Amniotic epithelial cell (primary cell): ENCODE measurements around the gene HMX1.

ENCODE experiments used
- DNase-seq: peaks from one replicate; pipeline ENCODE4 v3.0.0-alpha.2; 2010; ENCODE audit warnings: low read depth

HMX1 gene

DNA sequence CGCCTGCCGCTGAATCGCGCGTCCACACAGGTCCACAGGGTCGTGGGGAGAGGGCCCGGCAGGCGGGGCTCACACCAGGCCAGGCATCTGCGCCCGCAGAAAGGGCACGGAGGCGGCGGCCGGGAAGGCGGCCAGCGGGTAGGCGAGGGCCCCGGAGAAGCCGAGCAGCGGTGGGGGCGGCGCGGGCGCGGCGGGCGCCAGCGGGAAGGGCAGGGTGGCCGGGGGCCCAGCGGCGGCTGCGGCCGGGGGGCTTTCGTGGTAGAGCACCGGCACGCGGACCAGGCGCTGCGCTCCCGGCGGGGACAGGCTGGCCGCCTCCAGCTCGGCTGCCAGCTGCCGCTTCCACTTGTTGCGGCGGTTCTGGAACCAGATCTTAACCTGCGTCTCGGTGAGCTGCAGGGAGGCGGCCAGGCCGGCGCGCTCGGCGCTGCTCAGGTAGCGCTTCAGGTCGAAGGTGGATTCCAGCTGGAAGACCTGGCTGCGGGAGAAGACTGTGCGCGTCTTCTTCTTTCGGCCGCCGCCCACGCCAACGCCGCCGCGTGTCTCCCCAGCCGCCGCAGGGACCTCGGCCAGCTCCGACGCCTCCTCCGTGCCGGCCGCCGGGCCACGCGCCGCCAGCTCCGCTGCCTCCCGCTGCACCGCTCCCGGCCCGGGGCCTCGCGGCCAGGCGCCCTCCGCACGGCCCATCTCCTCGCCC lies 3.9 kb downstream of the HMX1 start:
- no peak for DNase-seq

DNA sequence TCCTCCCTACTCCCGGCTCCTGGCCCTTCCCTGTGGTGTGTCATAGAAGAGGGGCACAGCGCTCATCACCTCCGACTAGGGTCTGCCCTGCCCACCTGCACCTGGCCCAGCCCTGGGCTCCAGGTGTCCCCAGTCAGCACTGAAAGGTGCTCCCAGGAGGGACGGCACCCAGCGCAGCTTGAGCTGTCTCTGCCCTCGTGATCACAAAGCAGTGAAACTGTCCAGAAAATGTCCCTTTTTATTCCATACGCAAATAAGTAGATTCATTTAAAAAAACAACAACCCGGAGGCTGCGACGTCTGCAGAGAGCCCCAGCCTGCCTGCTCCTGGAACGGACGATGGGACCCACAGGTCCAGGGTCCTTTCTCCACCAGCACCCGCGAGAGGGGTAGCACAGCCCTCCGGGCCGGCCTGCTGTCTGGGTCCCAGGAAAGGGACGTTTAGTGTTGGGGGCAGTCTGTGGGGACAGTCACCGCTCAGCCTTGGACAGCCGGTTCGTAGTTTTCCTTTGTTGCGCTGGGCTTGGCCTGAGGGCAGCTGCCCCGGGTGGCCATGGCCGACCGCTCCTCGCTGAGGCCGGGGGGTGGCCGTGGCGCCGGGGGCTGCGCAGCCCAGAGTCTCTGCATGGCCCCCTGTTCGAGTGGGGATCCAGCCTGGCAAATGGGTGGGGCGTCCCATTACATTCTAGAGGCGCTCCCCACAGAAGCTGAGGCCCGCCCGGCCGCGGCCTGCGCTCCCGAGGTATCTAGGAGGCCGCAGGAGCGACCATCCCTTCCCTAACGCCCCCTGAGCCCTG lies 4.6 kb downstream of the HMX1 start:
- DNase-seq, result no peak

DNA sequence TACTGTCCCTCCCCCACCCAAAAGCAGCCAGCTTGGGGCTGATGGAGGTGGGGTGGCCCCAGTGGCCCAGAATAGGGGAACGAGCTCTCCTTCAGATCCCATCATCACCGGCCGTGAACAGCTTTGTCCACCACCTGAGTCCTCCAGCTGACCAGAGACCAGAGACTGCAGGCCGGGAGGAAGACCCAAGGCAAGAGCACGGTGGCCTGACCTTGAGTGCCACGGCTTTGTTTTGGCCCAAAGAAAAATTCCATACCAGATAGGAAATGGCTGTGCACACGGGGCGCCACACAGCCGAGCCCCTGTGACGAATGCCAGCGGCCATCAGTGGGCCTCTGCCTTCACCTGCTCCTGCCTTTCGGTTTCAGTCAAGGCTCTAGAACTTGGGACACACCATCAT lies 5.2 kb downstream of the HMX1 start:
- DNase-seq, result no peak

DNA sequence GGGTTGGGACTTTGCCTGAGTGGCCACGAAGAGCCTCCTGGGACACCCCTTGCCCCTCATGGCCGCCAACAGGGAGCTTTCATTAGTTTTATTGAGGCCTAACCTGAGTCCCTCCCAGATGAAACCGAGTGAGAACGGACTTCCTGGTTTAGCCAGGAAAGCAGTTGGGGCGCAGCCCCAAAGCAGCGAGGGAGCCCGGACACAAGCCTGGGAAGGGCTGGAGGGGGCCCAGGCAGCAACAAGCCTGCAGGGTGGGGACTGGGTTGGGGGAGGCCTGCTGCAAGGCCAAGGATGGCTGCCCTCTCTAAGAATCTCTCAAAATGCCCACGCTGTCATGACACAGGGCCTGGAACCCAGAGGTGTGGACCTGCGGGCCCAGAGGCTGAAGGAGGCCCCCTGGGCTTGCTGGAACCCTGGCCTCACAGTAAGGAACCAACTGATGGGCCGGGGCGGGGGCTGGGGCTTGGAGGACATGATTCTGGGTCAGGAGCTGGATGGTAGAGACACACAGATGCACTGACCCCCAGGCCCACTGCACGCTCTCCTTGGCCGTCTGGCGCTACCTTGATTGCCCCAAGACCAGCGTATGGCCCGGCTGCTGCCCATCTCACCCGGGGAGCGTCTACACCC lies 5.8 kb downstream of the HMX1 start:
- no peak for DNase-seq

DNA sequence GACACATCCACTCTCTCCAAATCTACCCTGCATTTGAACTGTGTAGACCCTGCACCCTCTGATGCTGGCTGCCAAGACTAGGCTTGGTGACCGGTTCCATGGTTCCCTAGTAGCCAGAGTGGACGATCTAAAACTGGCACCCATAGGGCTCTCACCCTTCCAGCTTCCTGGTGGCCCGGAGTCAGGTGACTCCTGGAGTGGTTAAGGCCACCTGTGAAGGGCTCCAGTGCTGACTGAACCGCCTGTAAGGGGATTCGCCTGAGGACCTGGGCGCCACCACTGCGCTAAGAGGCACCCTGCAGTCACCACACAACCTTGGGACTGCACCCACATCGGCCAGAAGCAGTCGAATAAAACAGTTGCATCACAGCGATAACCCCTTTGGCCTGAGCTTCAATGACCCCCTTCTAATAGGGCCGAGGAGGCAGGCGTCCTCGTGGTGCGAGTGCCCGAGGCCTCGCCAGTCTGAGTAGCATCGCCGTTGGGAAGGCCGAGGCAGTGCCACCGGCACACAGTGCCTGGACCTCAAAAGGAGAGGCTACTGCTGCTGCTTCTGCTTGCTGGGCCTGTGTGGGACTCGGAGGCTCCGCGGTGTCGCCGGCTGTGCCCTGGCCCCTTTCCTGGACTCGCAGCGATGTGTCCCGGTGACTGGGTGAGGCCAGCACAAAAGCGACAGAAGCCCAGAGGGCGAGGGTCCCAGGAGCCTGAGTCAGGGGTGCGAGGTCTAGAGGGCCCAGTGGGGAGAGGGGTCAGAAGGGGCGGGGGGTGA lies 6.5 kb downstream of the HMX1 start:
- DNase-seq, result no peak

DNA sequence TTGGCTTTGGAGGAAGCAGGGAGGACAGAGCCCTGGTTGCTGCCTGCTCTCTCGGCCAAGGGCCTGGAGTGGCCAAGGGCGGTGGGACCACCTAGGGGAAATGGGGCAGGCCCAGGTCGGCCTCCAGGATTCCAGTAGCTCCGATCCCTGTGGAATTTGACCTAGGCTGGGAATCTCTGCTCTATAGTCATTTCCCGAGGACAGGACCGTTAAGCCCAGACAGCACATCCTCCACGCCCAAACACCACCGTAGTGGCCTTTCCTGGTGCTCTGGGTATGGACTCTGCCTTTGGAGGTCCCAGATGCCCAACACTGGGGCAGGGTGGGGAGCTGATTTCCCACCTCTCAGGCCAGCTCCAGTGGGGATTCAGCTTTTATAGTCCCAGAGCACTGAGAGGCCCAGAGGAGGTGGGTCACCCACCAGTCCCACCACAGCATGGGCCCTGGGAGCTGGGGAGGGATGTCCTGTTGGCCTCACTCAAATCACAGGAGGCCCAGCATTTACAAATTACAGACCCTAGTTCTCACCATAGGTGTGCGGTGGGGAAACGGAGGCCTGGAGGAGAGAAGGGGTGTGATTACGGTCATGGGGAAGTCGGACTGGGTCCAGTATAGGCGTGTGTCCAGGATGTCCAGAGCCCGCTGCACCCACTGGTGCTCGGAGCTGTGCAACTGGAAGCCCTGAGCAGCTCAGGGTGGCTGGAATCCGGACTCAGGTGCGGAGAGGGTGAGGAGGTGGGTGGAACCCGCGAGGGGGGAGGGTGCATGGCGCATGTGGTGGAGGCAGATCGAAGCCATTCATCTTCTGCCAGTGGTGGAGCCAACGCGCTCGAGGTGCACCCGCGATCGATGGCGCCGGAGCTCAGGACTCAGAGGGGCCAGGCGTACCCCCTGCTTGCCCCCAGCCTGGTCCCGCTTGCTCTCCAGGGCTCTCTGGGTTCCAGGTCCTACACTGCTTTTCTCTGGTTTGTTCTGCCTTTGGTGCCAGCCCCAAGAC lies 7.7 kb downstream of the HMX1 start:
- no peak for DNase-seq

DNA sequence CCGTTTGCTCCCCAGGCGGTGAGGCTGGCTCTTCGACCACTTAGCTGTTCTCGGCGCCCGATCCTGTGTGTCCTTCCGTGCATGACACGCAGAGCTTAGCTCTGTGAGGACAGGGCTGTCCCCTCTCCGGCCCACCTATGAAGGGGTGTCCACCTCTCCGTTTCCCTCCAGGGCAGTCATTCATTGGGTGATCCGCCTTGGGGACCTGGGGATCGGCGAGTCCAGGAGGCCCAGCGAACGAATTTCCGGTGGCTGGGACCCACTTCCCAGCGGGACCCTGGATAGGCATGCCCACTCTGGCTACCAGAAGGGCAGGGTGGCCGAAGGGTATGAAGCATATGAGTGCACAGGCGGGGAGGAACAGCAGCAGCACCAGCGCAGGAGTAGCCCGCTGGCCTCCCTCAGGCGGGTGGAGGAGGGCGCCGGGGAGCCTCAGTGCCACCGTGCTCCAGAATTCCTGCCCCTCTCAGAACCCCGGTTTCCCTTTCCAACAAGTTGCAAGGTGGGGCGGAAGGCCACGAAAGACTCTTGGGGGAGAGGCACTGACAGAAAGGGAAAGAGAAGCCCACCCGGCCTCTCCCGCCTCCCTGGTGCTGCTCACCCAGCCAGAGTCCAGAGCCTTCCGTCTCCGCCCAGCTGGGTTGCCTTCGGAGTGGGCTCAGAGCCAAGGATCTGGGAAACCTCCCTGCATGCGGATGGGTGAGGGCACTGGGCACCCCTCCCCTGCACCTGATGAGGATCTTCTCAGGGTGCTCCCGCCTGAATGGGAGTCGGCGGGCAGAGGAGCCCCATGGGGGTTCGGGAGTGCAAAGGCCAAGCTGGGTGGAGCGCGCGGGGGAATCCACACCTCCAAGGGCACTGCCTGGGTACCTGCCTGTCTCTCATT lies 8.6 kb downstream of the HMX1 start:
- DNase-seq, result no peak

DNA sequence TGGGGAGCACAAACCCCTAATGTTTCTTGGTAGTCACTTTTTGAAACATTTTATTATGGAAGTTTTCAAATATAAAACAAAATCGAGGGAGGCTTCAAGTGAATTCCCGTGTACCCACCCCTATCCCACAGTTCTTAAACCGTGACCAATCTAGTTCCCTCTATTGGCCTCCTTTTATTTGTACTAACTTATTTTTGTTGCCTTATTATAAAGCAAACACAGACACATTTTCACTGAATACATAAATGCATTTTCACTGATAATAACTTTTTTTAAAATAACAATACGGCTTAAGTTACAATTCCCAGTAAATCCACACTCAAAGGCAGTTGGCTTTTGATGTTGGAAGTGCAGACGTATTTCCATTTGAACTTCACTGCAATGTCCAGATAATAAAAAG lies 9.3 kb downstream of the HMX1 start:
- DNase-seq, result no peak

DNA sequence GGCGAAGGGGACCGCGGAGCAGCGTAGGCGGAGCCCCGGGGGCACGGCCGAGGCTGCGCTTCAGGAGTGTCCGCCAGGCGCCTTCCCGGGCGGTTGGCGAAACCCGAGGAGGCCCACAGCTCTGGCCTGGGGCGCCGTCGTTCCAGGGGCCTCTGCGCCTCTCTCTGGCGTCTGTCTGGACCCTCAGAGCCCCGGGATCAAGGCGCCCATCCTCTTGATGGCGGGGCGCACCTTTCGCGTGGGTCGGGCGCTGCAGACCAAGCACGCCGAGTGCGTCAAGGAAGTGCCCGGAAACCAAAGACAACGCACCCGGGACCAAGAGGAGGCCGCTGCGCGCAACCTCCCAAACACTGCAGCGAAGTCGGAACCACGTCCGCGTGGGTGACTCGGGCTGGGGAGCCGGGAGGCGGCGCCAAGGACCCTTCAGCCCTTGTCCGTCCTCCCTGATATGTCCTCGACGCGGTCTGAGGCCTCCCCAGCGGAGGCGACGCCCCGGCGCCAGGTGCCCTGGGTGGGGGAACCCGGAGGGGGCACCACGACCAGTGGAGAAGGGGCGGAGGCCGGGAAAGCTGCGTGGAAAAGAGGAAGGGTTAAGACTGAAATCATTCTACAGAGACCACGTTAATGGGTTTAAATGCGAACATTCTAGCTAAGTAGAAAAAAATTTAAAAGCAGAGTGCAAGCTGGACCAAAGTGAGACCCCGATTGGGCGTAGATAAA lies 9.9 kb downstream of the HMX1 start:
- DNase-seq, result no peak

DNA sequence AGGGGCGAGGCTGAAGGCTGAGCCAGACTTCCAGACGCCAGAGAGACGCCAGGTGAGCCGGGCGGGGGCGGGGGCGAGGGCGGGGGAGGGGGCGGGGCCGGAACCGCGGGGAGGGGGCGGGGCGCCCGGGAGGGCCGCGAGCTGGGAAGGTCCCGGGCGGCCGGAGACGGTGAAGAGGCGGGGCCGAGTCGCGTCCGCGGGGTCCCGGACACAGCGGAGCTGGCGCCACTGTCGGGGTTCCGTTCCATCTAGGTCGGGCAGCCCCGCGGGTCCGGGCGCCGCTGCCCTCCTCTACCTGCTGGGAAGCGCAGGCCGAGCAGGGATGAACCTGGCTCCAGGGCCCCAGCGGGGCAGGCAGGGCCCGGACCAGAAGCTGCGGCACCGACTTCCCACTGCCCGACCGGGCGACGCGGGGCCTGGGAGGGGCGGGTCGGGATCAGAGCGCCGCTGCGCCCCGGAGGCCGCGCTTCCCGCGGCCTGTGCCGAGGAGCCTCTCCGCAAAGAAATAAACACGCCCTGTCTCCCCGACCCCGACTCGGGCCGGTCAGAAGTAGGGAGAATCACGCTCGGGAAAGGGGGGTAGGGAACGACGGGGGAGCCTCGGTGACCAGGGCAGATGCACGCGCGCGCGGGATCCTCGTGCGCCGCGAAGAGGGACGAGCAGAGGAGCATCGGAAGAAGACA lies 10.6 kb downstream of the HMX1 start:
- no peak for DNase-seq

DNA sequence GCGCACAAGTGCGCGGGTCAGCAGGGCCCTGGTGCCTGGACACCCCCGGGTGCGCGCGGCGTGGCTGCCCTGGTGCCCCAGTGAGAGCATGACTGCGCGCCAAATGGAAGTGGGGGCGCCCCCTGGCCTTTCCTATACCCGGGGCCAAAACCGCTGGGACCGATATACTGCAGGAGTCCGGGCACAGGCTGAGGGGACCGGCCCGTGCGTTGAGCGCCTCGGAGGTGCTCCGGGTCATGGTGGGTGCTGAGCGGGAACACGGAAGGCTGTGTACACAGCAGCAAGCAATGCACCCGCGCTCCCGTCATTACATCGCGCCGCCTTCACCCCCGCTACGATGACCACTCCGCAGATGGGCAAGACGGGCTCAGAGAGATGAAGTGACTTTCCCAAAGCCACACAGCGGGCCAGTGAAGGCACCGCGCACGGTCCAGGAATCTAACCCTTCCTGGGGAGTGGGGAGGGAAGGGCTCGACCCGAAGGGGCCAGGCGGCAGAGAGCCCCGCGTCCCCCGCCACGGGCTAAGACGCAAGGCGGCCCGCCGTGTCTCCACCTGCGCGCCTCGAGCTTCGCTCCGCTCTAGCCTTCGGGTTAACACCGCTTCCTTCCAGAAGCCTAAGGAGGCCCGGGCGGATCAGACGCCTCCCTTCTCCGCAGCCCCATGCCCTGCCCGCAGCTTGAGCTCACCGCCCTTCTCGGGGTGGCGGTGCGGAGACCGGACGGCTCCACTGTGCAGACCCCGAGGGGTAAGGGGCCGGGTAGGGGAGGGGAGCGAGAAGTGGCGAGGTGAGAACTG lies 11.3 kb downstream of the HMX1 start:
- DNase-seq, result no peak

DNA sequence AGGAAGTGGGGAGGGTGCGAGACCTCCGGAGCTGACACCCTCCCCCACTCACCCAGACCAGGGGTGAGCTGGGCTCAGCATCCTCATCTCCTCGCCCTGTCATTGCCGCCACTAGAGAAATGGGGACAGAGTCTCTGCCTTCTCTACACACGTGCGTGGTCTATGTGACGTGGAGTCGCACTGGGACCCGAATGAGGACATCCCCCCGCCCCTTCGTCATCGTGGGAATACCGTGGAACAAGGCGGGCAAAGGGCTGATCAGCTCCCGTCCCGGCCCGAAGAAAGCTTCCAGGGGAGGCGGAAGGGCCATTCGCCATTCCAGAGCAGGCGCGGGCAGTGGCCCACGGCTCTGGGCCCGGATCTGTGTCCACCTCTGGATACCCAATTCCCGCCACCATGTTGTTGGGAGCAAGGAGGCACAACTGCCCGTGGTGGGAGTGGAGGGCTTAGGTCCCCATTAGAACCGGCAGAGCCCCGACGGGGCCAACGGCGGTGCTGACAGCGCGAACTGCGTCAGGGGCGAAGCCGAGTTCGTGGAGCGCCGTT lies 12.0 kb downstream of the HMX1 start:
- no peak for DNase-seq

DNA sequence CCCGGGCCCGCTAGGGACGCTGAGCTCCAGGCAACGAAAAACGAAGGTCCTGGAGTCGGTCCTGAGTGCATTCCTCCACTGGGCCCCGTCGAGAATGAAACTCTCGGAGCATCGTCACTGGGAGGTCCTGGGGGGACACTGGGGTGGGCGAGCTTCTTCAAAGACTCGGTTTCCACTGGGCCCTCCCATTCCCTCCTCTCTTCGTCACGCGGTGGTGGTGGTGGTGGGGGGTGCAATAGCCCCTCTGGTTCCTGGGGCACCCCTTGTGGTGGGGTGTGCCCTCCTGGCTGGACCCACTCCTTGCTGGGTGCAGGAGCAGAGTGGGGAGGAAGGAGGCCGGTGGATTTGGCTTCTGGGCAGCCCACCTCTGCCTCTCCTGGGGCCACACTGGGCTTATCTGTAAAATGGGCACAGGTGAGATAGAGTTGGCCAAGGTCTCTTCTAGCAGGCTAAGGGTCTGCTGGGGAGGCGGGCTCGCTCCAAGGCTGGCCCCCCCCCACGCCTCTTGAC lies 12.9 kb downstream of the HMX1 start:
- no peak for DNase-seq

DNA sequence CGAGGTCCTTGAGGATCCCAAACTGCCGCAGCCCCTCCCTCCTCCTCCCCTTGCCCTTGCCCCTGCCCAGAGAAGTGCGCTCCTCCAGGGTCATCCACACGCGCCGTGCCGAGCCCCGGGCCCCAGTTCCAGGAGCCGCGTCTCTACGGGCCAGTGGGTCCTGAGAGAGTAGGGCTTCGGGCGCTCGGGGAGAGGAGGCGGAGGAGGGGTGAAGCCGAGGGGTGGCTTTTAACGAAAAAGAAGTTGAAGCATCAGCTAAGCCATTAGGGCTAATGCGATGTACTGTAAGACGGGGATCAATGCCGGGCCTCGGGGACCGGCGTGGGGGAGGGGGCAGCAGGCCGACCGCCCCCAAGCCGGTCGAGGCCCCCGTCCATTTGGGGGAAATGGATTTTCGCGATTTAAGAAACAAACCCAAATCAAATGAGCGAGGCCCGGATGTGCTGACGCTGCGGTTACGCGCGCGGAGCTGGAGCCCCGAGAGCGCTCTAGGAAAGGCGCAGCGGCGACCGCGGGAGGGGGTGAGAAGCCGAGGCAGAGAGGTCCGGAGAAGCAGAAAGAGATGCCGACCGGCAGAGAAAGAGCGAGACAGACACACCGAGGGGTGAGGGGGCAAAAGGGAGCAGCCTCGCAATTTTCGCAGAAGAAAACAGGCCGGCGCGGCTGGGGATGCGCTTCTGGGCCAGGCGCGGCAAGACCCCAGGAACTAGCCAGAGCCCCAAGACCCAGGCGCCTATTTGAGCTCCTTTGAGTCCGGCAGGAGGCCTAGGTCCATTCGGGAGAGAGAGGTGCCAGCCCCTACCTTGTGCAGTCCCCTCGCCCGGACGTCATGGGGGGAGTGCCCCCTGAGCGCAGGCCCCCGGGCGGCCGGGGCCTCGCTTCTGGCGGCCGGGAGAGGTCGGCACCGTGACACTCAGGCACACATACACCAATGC lies 13.6 kb downstream of the HMX1 start:
- DNase-seq, result no peak

DNA sequence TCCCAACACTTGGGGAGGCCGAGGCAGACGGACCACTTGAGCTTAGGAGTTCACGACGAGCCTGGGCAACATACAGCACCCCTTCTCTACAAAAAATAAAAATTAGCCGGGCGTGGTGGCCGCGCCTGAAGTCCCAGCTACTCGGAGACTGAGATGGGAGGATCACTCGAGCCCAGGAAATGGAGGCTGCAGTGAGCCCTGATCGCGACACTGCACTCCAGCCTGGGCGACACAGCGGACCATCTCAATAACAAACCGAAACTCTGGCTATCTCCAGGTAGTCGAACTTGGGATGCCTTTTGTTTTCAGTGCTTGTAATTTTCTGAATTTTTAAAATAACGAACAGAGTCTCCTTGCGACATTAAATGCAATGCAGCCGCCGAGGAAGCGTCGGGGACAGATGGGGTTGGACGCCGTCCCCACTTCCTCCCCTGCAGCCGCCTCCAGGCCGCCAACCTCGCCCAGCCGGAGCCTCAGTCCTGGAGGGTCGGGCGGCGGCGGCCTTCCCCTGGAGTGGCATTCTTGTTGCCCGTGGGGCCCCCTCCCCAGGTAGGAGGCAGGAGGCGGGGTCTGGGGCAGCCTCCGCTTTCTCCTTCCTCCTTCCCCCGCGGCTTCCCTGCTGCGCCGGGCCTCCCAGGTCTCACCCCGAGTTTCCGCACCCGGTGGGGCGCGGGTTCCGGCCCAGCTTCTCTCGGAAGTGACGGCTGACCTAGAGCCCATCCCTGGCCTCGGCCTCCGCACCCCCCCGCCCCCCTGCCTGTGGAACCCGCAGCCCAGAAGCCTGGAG lies 14.6 kb downstream of the HMX1 start:
- no peak for DNase-seq

DNA sequence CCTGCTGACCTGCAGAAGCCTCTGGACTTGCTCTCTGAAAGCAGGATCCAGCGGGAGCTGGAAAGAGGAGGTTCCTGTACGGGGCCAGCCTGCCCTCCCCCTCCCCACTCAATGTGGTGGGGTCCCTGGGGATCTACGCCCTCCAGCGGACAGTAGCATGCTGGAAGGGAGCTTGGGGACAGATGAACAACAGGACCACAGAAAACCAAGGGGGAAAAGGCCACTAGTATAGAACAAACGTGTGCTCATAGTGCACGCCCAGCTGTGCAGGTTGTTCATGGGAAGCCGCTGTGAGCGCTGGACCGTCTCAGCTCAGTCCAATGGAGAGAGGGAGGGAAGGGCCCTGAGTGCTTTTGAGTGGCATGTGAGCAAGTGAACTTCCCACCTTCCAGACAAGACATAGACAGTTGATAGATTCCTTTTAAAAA lies 15.8 kb downstream of the HMX1 start:
- DNase-seq, result no peak
